ENCODE measurements around the gene EIF5. TPM values are rescaled to one million over a fixed set of nuclear protein-coding genes. Genes with fewer than 3 reads are reported as not detected.

The EIF5 gene
- total and polyA plus RNA-seq, 12 donors = 35.7 to 555 (median 236) TPM

- Histone ChIP-seq H3K36me3 (replicated peaks in 1 of 2) (no peaks in the 10 kb centered on the region), H3K4me1 (replicated peaks in 1 of 2) (no peaks in the 10 kb centered on the region), H3K4me3 (no peak overlapping the region), H3K9me3 (replicated peaks in 1 of 3) (peaks cover 0 to 5% (median 0%) of the 10 kb centered on the region in 3 donors), H3K27ac (peak overlapping the region in 2 of 5 donors; percentile 45 to 68), H3K27me3 (no peaks in the 10 kb centered on the region)
- peak in 6 of 7 donors; percentile 55 to 79 (median 74) for DNase-seq
- no peak for TF ChIP-seq POLR2A (IDR thresholded peaks at IDR 0.05)
- no peak for TF ChIP-seq CTCF (IDR thresholded peaks at IDR 0.05)
- intact Hi-C loops (cut with DNase I) = no loop called here
- WGBS, 4 donors = 31 to 39% (median 36%) methylated on average over 5 of the region's 5 CpGs
Observed at GRCh38 chr14:103361867-103362266, 27.8 kb downstream of the EIF5 start.

- H3K27me3 ChIP-seq = no peaks in the 10 kb centered on the region
- H3K4me3 ChIP-seq = no peak overlapping the region
- TF ChIP-seq CTCF (IDR thresholded peaks at IDR 0.05) = no peak
- no peaks in the 10 kb centered on the region for H3K36me3 ChIP-seq (replicated peaks in 1 of 2)
- DNase-seq = peak in 1 of 7 donors; percentile 10
- H3K4me1 ChIP-seq (replicated peaks in 1 of 2) = no peaks in the 10 kb centered on the region
- H3K9me3 ChIP-seq (replicated peaks in 1 of 3) = peaks cover 0 to 5% (median 0%) of the 10 kb centered on the region in 3 donors
- no peak overlapping the region for H3K27ac ChIP-seq
- intact Hi-C loops (cut with DNase I) = no loop called here
- WGBS, 4 donors = 50 to 77% (median 69%) methylated on average over 1 of the region's 1 CpG
Observed at GRCh38 chr14:103362780-103363179, 28.7 kb downstream of the EIF5 start.

- intact Hi-C loops (cut with DNase I) = no loop called here
- no peak overlapping the region for H3K27ac ChIP-seq
- WGBS, 4 donors = 80 to 89% (median 85%) methylated on average over 6 of the region's 6 CpGs
- no peaks in the 10 kb centered on the region for H3K36me3 ChIP-seq (replicated peaks in 1 of 2)
- peaks cover 0 to 5% (median 0%) of the 10 kb centered on the region in 3 donors for H3K9me3 ChIP-seq (replicated peaks in 1 of 3)
- TF ChIP-seq CTCF (IDR thresholded peaks at IDR 0.05) = no peak
- no peak for TF ChIP-seq POLR2A (IDR thresholded peaks at IDR 0.05)
- H3K27me3 ChIP-seq = no peaks in the 10 kb centered on the region
- no peaks in the 10 kb centered on the region for H3K4me1 ChIP-seq (replicated peaks in 1 of 2)
- peak in 1 of 7 donors; percentile 10 for DNase-seq
- H3K4me3 ChIP-seq = no peak overlapping the region
Observed at GRCh38 chr14:103366741-103367140, 32.7 kb downstream of the EIF5 start.

GRCh38 chr14:103367995-103368394 is 34.0 kb downstream of the EIF5 start:
- Histone ChIP-seq H3K4me3 (no peak overlapping the region), H3K27me3 (no peaks in the 10 kb centered on the region), H3K27ac (no peak overlapping the region), H3K4me1 (replicated peaks in 1 of 2) (no peaks in the 10 kb centered on the region), H3K36me3 (replicated peaks in 1 of 2) (no peaks in the 10 kb centered on the region), H3K9me3 (replicated peaks in 1 of 3) (peaks cover 0 to 1% (median 0%) of the 10 kb centered on the region in 3 donors)
- DNase-seq = peak in 2 of 7 donors; percentile 10 to 39
- TF ChIP-seq POLR2A (IDR thresholded peaks at IDR 0.05) = no peak
- no peak for TF ChIP-seq CTCF (IDR thresholded peaks at IDR 0.05)
- 83 to 89% (median 86%) methylated on average over 4 of the region's 4 CpGs for WGBS, 4 donors
- intact Hi-C loops (cut with DNase I) = no loop called here
